HG02798 (cell line): ENCODE measurements around the gene C10orf67.

Source experiments
- ATAC-seq: cut with Tn5 transposase; IDR thresholded peaks from one replicate; pipeline ENCODE4 v1.9.1; 2021; ENCODE audit warnings: mild to moderate bottlenecking; ENCODE audit not compliant: unreplicated experiment, poor library complexity

The C10orf67 gene

DNA sequence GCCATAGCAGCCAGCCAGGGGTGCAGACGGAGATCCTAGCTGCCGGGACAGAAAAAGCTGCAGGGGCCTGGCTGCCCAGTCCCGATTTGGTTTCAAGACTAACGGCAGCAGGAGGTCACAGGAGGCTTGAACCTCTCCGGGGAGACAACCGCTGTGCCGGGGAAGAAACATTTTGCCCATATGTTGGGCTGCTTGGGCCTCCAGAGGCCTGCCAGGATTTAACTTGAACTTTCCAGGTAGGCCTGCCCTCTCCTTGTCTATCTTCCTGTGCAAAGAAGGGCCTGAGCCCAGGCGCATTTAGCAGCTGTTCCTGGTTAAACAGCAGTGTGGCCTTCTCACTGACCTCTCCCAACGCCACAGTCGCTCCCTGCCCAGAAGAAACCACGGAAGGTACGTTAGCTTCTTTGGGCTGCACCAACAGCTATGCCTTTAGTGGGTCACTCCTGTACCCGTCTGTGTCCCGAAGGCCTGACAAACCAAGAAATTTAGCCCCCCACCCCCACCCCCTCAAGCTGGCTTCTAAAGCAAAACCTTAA is 169.6 kb downstream of the C10orf67 start:
- no peak for ATAC-seq

DNA sequence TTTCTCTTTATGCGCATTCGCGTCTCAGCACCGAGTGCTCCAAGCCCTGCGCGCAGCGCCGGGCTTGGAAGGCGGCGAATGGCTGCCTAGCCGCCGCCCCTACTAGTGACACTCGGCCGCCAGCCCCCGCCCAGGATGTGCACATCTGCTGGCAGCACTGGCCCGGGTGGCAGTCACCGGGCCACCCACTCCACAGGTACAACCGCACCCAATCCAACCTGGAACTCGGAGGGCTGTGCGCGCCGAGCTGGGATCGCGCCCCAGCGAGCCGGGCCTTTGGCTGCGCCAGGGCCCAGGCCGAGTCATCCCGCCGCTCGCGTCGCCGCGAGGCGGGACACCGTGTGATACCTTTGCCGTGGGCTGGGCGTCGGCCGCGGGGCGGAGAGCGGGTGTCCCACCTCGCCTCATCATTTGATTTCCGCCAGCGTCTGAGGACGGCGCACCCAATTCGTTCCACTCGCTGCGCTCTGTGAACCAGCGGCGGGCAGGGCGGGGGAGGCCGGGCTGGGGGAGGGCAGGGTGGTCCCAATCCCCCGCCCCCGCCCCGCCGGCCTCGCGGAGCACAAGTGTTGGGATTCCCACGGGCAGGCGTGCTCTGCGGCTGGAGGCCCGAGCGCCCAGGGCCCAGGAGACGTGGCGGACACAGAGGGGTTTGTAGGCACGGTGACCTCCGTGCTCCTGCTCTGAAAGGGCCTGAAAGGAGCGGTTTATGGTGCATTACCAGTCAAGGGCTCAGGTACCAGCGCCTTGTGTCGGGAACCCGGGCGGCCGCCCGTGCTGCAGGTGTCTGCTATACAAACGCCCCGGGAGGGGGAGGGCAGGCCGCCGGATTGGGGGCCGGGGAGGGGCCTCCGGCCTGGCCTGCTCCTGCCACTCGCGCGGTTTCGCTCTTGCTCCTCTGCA is 170.3 kb downstream of the C10orf67 start:
- no peak for ATAC-seq

DNA sequence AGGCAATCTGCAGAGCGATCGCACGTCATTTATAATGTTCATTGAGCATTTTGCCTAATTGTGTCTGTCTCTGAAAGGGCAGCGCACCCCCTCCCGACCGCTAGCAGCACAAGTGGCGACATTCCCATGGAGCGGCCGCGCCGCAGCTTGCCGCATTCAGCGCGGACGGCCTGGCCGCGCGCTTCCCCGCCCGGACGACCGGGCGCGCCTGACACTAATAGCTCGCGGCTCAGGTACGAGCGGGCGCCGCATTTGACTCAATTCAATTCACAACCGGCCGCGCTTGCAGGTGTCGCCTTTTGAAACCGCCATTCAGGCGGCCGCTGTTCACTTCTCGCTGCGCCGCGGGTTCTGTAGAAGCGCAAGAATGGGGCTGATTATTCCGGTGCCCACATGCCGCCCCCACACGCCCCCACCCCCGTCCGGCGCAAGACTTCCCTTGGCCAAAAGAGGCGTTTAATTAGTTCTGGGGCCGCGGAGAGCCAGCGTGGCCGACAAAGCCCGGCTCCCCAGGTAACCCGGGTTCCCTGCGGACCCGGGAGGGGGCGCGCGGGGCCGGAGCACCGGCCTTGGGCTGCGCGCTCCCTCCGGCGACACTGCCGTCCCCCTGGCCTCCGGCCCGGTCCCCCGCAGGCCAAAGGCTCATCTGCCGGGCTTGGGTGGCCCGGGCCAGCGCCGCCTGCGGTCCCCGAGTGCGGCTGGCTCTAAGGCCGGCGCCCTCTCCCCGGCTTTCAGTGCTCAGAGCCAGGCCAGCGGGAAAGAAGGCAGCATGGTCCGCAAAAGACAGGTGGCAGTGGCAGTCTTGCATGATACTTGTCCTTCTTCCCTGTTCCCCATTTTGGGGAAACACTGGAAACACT is 171.2 kb downstream of the C10orf67 start:
- ATAC-seq: no peak

DNA sequence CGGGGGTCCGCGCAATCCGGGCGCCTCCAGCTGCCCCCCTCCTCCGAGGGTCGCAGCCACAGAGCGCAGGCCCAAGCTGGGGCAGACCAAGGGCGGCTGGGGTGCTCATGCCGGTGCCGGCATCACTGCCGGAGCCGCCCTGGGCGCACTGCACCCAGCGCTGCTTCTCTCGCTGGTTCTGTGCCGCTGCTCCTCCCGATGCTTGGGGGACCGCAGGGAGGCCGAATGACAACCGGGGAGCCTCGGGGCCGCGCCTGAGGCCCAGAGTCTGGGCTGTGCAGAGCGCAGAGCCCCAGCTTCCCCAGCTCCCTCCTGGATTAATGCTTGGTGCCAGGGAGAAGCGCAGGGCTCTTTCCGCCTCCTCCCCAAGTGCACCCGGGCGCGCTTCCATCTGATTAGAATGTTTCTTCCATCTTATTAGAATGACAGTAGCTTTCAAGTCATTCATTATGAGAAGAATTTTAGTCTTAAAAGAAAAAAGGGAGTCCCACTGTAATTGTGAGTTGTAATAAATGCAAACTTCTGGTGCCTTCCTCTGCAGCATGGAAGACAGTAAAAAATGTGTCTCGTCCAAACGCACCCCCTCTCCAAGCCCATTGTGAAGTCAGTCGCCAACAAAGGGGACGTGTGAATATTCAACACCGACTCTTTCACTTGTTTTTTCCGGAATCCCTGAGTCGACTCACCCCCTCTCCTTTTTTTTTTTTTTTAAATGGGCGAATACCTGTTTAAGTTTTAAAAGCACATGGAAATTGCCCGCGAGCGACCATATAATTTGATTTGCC is 172.0 kb downstream of the C10orf67 start:
- no peak for ATAC-seq

DNA sequence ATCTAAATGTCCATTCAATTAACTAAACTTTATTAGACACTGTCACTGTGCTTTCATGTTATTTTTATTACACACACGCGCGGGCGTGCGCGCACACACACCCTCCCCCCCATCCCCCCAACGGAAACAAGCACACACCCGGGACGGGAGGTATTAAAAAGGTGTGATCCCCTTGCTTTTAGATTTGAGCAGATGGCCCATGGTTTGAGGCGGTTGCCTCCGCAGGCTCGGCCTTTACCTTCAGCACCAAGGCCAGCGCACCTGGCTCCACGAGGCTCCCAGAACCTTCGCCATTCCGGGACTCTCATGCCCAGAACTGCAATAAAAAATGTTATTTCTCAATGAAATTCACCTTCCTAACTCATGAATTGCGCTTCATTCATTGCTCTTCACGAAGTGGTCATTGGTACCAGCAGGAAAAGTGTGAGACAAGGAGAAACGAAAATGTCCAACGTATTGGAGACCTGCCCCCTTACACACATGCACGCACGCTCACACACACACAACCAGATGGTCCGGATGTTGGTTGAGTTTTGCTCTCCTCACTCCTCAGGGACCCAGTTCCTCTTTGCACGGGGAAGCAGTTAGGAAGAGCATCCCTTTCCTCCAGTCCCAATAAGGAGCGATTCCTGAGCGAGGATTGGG is 173.2 kb downstream of the C10orf67 start:
- no peak for ATAC-seq

DNA sequence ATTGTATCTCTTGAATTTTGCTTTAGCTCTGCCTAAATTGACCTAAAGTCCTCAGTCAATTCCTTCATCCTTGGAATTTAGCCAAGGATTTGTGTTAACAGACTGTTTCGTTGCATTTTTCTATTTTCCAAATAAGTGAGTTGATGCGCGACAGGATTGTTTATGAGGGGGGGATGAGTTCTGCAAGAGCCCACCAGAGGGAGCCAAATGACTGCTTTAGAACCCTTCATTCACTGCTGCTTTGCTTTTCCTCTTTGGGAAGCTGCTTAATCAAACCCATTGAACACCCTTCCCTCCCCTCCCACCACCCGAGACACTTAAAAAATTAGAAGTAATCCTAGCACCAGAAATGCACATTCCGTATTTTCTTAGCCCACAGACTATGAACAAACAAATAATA is 186.2 kb downstream of the C10orf67 start:
- ATAC-seq: peak; percentile 67

DNA sequence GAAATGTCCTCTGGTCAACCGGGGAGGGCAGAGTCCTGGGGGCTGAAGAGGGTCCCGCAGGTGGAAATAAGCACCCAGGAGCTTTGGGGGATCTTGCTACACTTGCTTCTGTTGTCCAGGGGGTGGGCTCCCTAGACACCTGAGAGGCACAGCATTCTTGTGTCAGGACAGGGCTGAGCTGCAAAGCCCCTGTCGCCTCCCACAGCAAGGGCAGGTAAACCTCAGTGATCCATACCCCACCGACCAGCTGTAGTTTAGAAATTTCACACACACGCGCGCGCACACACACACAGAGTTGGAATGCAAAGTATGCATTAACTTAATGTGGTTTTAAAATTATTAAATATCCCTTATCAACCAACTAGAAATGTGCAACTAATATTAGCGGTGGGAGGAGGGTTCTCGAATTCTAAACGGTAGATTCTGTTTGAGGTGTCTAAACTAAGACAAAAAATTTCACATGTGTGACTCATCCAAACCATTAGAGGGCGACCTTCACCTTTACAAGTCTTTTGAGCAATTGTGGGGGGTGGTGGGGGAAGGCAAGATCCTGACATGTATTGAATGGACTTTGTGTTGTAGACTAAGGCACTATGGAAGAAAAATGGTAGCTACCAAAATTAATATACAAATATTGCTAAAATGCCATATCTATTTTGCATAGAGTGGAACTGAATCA is 186.8 kb downstream of the C10orf67 start:
- peak; percentile 70 for ATAC-seq

DNA sequence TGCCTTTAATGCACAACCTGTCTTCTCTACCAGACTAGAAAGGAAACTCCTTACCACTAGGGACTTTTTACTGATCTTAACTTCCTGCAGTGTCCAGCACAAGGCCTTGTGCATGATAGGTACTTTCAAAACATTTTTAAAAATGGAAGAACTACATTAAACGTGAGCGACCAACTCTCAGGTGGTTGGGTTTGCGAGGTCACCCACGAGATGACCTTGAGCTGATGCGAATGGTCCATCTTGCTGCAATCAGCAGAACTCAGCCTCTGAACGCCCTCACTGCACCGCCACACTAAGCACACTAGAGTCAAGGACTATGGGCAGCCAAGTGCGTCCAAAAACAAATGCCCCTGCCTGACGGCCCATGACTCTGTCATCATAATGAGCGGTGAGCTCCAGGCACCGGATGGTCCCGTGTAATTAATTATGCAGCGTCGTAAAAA is 187.3 kb downstream of the C10orf67 start:
- ATAC-seq: peak; percentile 61

DNA sequence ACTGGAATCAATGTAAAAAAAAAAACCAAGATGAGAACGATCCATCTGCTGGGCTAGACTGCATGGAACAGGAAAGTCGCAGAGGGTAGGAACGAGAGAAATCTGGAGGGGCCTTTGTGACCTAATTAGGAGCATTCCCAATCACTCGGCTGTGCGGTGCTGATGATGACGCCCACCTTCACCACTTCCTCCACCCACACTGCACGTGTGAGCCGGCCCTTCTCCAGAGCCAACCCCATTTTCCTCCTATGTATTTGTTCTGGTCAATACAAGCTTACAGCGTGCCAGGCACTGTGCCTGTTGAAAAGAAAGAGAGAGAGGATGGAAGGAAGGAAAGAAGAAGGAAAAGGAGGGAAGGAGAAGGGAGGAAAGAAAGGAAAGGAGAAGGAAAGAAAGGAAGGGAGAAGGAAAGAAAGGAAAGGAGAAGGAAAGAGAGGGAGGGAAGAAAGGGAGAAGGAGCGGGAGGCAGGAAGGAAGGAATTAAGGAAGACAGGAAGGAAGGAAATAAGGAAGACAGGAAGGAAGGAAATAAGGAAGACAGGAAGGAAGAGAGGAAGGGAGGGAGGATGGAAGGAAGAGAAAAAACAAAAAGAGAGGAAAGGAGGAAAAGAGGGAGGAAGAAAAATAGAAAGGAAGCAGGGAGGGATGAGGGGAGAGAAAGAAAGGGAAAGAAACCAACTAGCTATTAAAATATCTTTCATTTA is 188.0 kb downstream of the C10orf67 start:
- ATAC-seq: no peak

DNA sequence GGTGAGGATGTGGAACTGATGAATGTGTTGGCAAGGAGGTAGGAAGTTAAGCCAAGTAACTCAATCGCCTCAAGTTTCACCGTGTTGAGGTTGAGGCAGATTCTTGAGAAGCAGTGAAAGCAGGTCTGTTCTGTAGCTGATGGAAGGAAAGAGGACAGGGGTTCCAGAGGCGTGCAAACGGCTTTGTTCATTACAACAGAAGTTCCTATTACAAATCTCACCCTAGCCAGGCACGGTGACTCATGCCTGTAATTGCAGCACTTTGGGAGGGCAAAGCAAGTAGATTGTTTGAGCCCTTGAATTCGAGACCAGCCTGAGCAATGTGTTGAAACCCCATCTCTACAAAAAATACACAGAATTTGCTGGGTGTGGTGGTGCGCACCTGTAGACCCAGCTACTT is 189.4 kb downstream of the C10orf67 start:
- no peak for ATAC-seq
